ENCODE results near the gene ASB18. TPM values are rescaled to one million over a fixed set of nuclear protein-coding genes. Genes with fewer than 3 reads are reported as not detected.

Gene ASB18
- total RNA-seq, 1 donor from 2014 or later: not detected

GRCh38 chr2:236194786-236195185 is 69.4 kb downstream of the ASB18 start:
- Mint-ChIP-seq H3K36me3 (ENCODE audit: unreplicated experiment) (peaks cover 5% of the 10 kb centered on the region), H3K27ac (ENCODE audit: unreplicated experiment) (no peak overlapping the region), H3K9me3 (ENCODE audit: unreplicated experiment) (peaks cover 3% of the 10 kb centered on the region), H3K4me1 (ENCODE audit: unreplicated experiment) (peaks cover 15% of the 10 kb centered on the region), H3K27me3 (ENCODE audit: unreplicated experiment) (no peaks in the 10 kb centered on the region), H3K4me3 (ENCODE audit: unreplicated experiment) (no peak overlapping the region)
- DNase-seq (ENCODE audit: extremely low spot score, unreplicated experiment): no peak
- TF ChIP-seq CTCF (IDR thresholded peaks at IDR 0.05): no peak

DNA sequence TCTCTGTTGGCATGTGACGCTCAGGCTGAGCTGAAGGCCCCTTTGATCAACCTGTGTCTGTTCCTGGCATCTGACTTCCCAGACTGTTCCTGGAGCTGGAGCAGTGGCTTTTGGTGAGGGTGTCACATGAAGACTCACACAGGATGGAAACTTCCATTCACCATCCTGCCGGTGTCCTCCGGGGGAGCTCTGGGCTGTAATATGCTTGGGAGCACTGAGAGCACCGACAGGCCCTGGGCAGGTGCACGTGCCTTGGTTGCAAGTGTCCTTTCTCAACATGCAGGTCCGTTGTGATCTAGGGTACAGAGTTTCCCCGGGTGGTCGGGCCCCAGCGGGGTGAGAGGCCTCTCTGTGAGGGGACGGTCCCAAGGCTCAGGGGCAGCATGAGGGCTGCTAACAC is 71.2 kb downstream of the ASB18 start:
- no peak for TF ChIP-seq CTCF (IDR thresholded peaks at IDR 0.05)
- H3K27ac Mint-ChIP-seq (ENCODE audit: unreplicated experiment): no peak overlapping the region

GRCh38 chr2:236190674-236191073 is 73.5 kb downstream of the ASB18 start:
- no peak for DNase-seq (ENCODE audit: extremely low spot score, unreplicated experiment)
- H3K4me3 Mint-ChIP-seq (ENCODE audit: unreplicated experiment): no peak overlapping the region
- H3K27me3 Mint-ChIP-seq (ENCODE audit: unreplicated experiment): no peaks in the 10 kb centered on the region
- H3K27ac Mint-ChIP-seq (ENCODE audit: unreplicated experiment): no peak overlapping the region
- peaks cover 3% of the 10 kb centered on the region for H3K36me3 Mint-ChIP-seq (ENCODE audit: unreplicated experiment)
- TF ChIP-seq CTCF (IDR thresholded peaks at IDR 0.05): no peak
- peaks cover 2% of the 10 kb centered on the region for H3K4me1 Mint-ChIP-seq (ENCODE audit: unreplicated experiment)
- no peaks in the 10 kb centered on the region for H3K9me3 Mint-ChIP-seq (ENCODE audit: unreplicated experiment)

More for the DNA sequence above, 71.2 kb downstream of the ASB18 start:
- H3K4me1 Mint-ChIP-seq (ENCODE audit: unreplicated experiment): peaks cover 15% of the 10 kb centered on the region
- no peak overlapping the region for H3K4me3 Mint-ChIP-seq (ENCODE audit: unreplicated experiment)
- no peaks in the 10 kb centered on the region for H3K27me3 Mint-ChIP-seq (ENCODE audit: unreplicated experiment)
- H3K9me3 Mint-ChIP-seq (ENCODE audit: unreplicated experiment): no peaks in the 10 kb centered on the region
- peaks cover 3% of the 10 kb centered on the region for H3K36me3 Mint-ChIP-seq (ENCODE audit: unreplicated experiment)
- no peak for DNase-seq (ENCODE audit: extremely low spot score, unreplicated experiment)

DNA sequence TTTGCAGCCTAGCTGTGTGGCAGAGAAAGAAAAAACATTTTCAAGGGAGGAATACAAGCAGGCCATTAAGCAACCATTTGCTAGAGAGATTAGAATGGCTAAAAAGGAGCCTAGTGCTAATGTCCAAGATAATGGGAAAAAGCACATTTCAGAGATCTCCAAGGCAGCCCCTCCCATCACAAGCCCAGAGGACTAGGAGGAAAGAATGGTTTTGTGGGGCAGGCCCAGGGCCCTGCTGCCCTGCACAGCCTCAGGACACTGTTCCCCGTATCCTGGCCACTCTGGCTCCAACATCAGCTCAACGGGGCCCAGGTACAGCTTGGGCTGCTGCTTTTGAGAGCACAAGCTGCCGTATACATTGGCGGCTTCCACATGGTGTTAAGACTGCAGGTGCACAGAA is 79.5 kb downstream of the ASB18 start:
- DNase-seq (ENCODE audit: extremely low spot score, unreplicated experiment): no peak
- H3K9me3 Mint-ChIP-seq (ENCODE audit: unreplicated experiment): no peaks in the 10 kb centered on the region
- H3K4me1 Mint-ChIP-seq (ENCODE audit: unreplicated experiment): peaks cover 12% of the 10 kb centered on the region
- no peak for TF ChIP-seq CTCF (IDR thresholded peaks at IDR 0.05)
- no peak overlapping the region for H3K4me3 Mint-ChIP-seq (ENCODE audit: unreplicated experiment)
- H3K36me3 Mint-ChIP-seq (ENCODE audit: unreplicated experiment): peaks cover 5% of the 10 kb centered on the region
- no peak overlapping the region for H3K27ac Mint-ChIP-seq (ENCODE audit: unreplicated experiment)
- no peaks in the 10 kb centered on the region for H3K27me3 Mint-ChIP-seq (ENCODE audit: unreplicated experiment)

DNA sequence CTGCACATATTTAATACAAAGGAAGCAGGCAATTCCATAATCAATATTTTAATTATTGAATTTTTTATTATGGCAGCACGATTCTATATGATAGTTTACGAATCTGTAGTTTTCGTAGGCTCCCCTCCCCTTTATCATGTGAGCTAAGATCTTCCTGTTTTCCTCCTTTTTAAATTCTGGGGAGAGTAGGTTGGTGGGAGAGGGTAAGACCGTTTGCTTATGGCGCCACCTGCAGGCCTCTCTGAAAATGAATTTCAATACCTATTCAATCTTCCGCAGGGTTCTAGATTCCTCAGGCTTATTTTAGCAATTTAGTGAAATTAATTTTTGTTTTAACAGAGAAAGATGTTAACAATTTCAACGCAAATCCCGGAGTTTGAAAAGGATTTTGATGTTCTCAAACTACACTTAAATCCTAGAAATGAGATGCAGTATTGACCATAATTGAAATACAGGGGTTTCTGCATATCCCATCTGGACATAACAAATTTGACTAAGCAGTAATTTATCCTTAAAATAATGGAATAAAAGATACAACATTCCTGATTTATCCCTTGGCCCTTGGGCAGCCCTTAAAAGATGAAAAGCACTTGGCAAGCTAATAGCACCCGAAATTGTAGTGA is 83.3 kb downstream of the ASB18 start:
- Mint-ChIP-seq H3K36me3 (ENCODE audit: unreplicated experiment) (peaks cover 5% of the 10 kb centered on the region), H3K4me1 (ENCODE audit: unreplicated experiment) (peaks cover 38% of the 10 kb centered on the region), H3K9me3 (ENCODE audit: unreplicated experiment) (no peaks in the 10 kb centered on the region), H3K27me3 (ENCODE audit: unreplicated experiment) (no peaks in the 10 kb centered on the region), H3K4me3 (ENCODE audit: unreplicated experiment) (peak overlapping the region; percentile 60), H3K27ac (ENCODE audit: unreplicated experiment) (peak overlapping the region; percentile 50)
- peak; percentile 84 for TF ChIP-seq CTCF (IDR thresholded peaks at IDR 0.05)
- DNase-seq (ENCODE audit: extremely low spot score, unreplicated experiment): no peak
